Keratinocyte (primary cell): ENCODE data around the gene WNT10A. TPM values are rescaled to one million over a fixed set of nuclear protein-coding genes. Genes with fewer than 3 reads are reported as not detected.

ENCODE experiments used
- DNase-seq: peaks from one replicate; pipeline ENCODE4 v3.0.0-alpha.2; 2011; ENCODE audit warnings: low read depth, missing footprints, low spot score
- FAIRE-seq: peaks from 2 replicates; lab custom pipeline; 2011; peaks lifted over from hg19 to GRCh38; lab: Jason Lieb, UNC
- H2AFZ ChIP-seq: 2 replicates; pipeline ENCODE4 v1.6.0; 2012; ENCODE audit warnings: low read length, control low read depth, inconsistent platforms; ENCODE audit not compliant: control insufficient read depth
- H3K27ac ChIP-seq: 2 replicates; pipeline ENCODE4 v1.5.1; 2011; ENCODE audit warnings: low read length; ENCODE audit not compliant: control insufficient read depth, insufficient read depth
- H3K27me3 ChIP-seq: 3 replicates; pipeline ENCODE4 v1.6.0; 2011; ENCODE audit warnings: low read length; ENCODE audit not compliant: control insufficient read depth, insufficient read depth; ENCODE audit errors: extremely low read depth
- H3K36me3 ChIP-seq, 2 experiments: 2 replicates in 1 of 2; 3 replicates in 1 of 2; pipeline ENCODE4 v1.5.1; 2011; ENCODE audit warnings: low read length in 2 of 2, mild to moderate bottlenecking in 1 of 2; ENCODE audit not compliant: control insufficient read depth in 2 of 2, insufficient read depth in 2 of 2; ENCODE audit errors: extremely low read depth in 1 of 2
- H3K4me1 ChIP-seq: 3 replicates; pipeline ENCODE4 v1.5.1; 2011; ENCODE audit warnings: low read length; ENCODE audit not compliant: control insufficient read depth, insufficient read depth; ENCODE audit errors: extremely low read depth
- H3K4me2 ChIP-seq: 3 replicates; pipeline ENCODE4 v1.6.0; 2011; ENCODE audit warnings: low read depth, low read length; ENCODE audit not compliant: control insufficient read depth, insufficient read depth; ENCODE audit errors: extremely low read depth
- H3K4me3 ChIP-seq, 3 experiments: fragments of 200-600 bp in 1 of 3; sonication (generic) in 1 of 3; 2 replicates in 2 of 3; 3 replicates in 1 of 3; pipeline ENCODE4 v1.5.1; 2011 to 2016; ENCODE audit warnings: low read length in 3 of 3, mild to moderate bottlenecking in 3 of 3, control low read depth in 2 of 3, inconsistent platforms in 1 of 3, low read depth in 1 of 3, mixed read lengths in 1 of 3, mixed run types in 1 of 3, moderate library complexity in 1 of 3; ENCODE audit not compliant: control insufficient read depth in 2 of 3, insufficient read depth in 2 of 3; ENCODE audit errors: extremely low read depth in 1 of 3
- H3K79me2 ChIP-seq: 2 replicates; pipeline ENCODE4 v1.6.0; 2012; ENCODE audit warnings: low read length; ENCODE audit not compliant: control insufficient read depth, insufficient read depth
- H3K9ac ChIP-seq: 3 replicates; pipeline ENCODE4 v1.6.0; 2011; ENCODE audit warnings: low read length; ENCODE audit not compliant: control insufficient read depth, insufficient read depth; ENCODE audit errors: extremely low read depth
- H3K9me1 ChIP-seq: 3 replicates; pipeline ENCODE4 v1.6.0; 2011; ENCODE audit warnings: low read length; ENCODE audit not compliant: control insufficient read depth, insufficient read depth; ENCODE audit errors: extremely low read depth
- H3K9me3 ChIP-seq: 2 replicates; pipeline ENCODE4 v1.5.1; 2012; ENCODE audit warnings: low read depth, low read length; ENCODE audit not compliant: control insufficient read depth
- H4K20me1 ChIP-seq: 3 replicates; pipeline ENCODE4 v1.6.0; 2011; ENCODE audit warnings: low read length; ENCODE audit not compliant: control insufficient read depth, insufficient read depth; ENCODE audit errors: extremely low read depth
- CTCF ChIP-seq, 3 experiments: IDR thresholded peaks in 1 of 3; conservative IDR thresholded peaks in 1 of 3; optimal IDR thresholded peaks in 1 of 3; 2 replicates in 2 of 3; 3 replicates in 1 of 3; pipeline versions ENCODE3 to v1.5.1; 2011; ENCODE audit warnings: low read length in 3 of 3, mild to moderate bottlenecking in 3 of 3, moderate library complexity in 2 of 3, control low read depth in 1 of 3, inconsistent platforms in 1 of 3; ENCODE audit not compliant: insufficient read depth in 2 of 3; ENCODE audit errors: extremely low read depth in 1 of 3
- EZH2 ChIP-seq: IDR thresholded peaks from one replicate; pipeline ENCODE4 v1.6.1; 2012; ENCODE audit warnings: inconsistent platforms, mild to moderate bottlenecking, low read length, moderate library complexity
- dilution Hi-C: fragments of 300-500 bp; cut with MboI; formaldehyde crosslinking; loops from one replicate; pipeline ENCODE4 v1.7.0; 2020; ENCODE audit warnings: low sequenced_read_pairs; ENCODE audit not compliant: extremely low pct_ligation_motif_present
- polyA plus RNA-seq, 5 experiments: library from polyadenylated mRNA; depleted of rRNA in 3 of 5; stranded (reverse) in 3 of 5; stranded (forward) in 1 of 5; unstranded in 1 of 5; fragments of >200 nt; gene quantifications; 1 replicate in 1 of 5; 2 replicates in 3 of 5; 3 replicates in 1 of 5; pipeline versions ENCODE4 v1.2.1 to v1.2.3, GENCODE V29; 2011 to 2012; ENCODE audit warnings: missing spikeins in 2 of 5, low read depth in 1 of 5, low replicate concordance in 1 of 5

The WNT10A gene
- polyA plus RNA-seq, 1 donor (not counting 4 experiments of a cell fraction or from before 2014, with no cell fraction given) = 2.1 TPM

- Histone ChIP-seq H2AFZ (no peak overlapping the region), H4K20me1 (no peaks in the 10 kb centered on the region), H3K4me2 (no peak overlapping the region), H3K79me2 (no peaks in the 10 kb centered on the region), H3K9me1 (no peaks in the 10 kb centered on the region), H3K27me3 (peaks cover 17% of the 10 kb centered on the region), H3K36me3 (no peaks in the 10 kb centered on the region), H3K9me3 (no peaks in the 10 kb centered on the region), H3K27ac (no peak overlapping the region), H3K4me1 (no peaks in the 10 kb centered on the region), H3K9ac (no peak overlapping the region), H3K4me3 (no peak overlapping the region)
- TF ChIP-seq EZH2 (no peak), CTCF (optimal IDR thresholded peaks at IDR 0.05 in 1 of 3, IDR thresholded peaks at IDR 0.05 in 1 of 3, conservative IDR thresholded peaks at IDR 0.05 in 1 of 3; ENCODE audit: extremely low read depth in 1 of 3, insufficient read depth in 2 of 3, low read length in 3 of 3) (no peak)
- dilution Hi-C loops = no loop called here
- FAIRE-seq (no peak), DNase-seq (no peak)
Measured at GRCh38 chr2:218925434-218925833, 44.8 kb downstream of the WNT10A start.

DNA sequence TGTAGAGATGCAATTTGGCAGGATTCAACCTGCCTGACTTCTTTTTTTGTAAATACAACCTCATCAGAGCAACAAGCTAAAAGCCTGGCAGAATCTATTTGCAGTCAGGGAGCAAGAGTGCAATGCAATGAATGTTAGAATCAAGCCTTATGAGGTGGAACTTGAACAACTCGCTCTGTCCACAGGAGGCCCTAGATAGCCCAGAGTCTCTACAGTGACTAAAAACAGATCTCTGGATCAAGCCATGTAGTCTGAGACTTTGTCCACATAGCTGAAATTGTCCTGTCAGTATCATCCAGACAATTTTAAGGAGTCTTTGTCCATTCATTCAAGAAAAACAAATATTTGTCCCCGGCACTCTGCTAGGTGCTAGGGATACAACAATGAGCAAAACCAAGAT lies 46.8 kb downstream of the WNT10A start:
- H4K20me1 ChIP-seq = no peaks in the 10 kb centered on the region
- H3K27me3 ChIP-seq = peaks cover 17% of the 10 kb centered on the region
- H3K4me2 ChIP-seq = no peak overlapping the region
- no peak overlapping the region for H3K27ac ChIP-seq
- H3K79me2 ChIP-seq = no peaks in the 10 kb centered on the region
- no peak for FAIRE-seq
- no peak overlapping the region for H2AFZ ChIP-seq
- H3K9me3 ChIP-seq = no peaks in the 10 kb centered on the region
- dilution Hi-C loops = no loop called here
- no peak for DNase-seq
- no peak overlapping the region for H3K9ac ChIP-seq
- no peak overlapping the region for H3K4me3 ChIP-seq
- H3K9me1 ChIP-seq = no peaks in the 10 kb centered on the region
- no peaks in the 10 kb centered on the region for H3K36me3 ChIP-seq
- TF ChIP-seq CTCF (optimal IDR thresholded peaks at IDR 0.05 in 1 of 3, IDR thresholded peaks at IDR 0.05 in 1 of 3, conservative IDR thresholded peaks at IDR 0.05 in 1 of 3; ENCODE audit: extremely low read depth in 1 of 3, insufficient read depth in 2 of 3, low read length in 3 of 3) (no peak), EZH2 (no peak)
- H3K4me1 ChIP-seq = no peaks in the 10 kb centered on the region
